Liver (tissue), 9 donors: Measurements from ENCODE around the gene CR1L. TPM values are rescaled to one million over a fixed set of nuclear protein-coding genes. Genes with fewer than 3 reads are reported as not detected.

Experiments
- DNase-seq: peaks from one replicate; pipeline ENCODE4 v3.0.0-alpha.2; 2017; ENCODE audit warnings: low spot score
- H3K27ac ChIP-seq, 2 donors: one replicate each; pipeline ENCODE4 v1.7.0; 2013; ENCODE audit warnings: inconsistent platforms in 2 of 2, low read length in 2 of 2, control low read depth in 1 of 2, low read depth in 1 of 2, mild to moderate bottlenecking in 1 of 2
- H3K27me3 ChIP-seq, 4 donors: one replicate each; pipeline versions ENCODE4 v1.6.1 to v1.7.0; 2013; ENCODE audit warnings: low read length in 3 of 4, inconsistent platforms in 1 of 4, mild to moderate bottlenecking in 1 of 4, moderate library complexity in 1 of 4; ENCODE audit not compliant: control insufficient read depth in 4 of 4, insufficient read depth in 4 of 4
- H3K36me3 ChIP-seq, 4 donors: one replicate each; pipeline versions ENCODE4 v1.6.1 to v1.7.0; 2013; ENCODE audit warnings: low read length in 3 of 4, mild to moderate bottlenecking in 3 of 4, low read depth in 1 of 4, moderate library complexity in 1 of 4; ENCODE audit not compliant: control insufficient read depth in 4 of 4, insufficient read depth in 3 of 4
- H3K4me1 ChIP-seq, 4 donors: one replicate each; pipeline versions ENCODE4 v1.6.1 to v1.7.0; 2013; ENCODE audit warnings: low read length in 3 of 4, mild to moderate bottlenecking in 3 of 4, moderate library complexity in 1 of 4; ENCODE audit not compliant: control insufficient read depth in 4 of 4, insufficient read depth in 4 of 4
- H3K4me3 ChIP-seq, 3 donors: one replicate each; pipeline versions ENCODE4 v1.6.1 to v1.7.0; 2013; ENCODE audit warnings: low read length in 3 of 3, control low read depth in 1 of 3, low read depth in 1 of 3, mild to moderate bottlenecking in 1 of 3
- H3K9ac ChIP-seq, 2 donors: one replicate each; pipeline ENCODE4 v1.7.0; 2013; ENCODE audit warnings: low read length in 2 of 2, mild to moderate bottlenecking in 2 of 2, moderate library complexity in 2 of 2, control low read depth in 1 of 2, low read depth in 1 of 2
- H3K9me3 ChIP-seq, 4 donors: one replicate each; pipeline versions ENCODE4 v1.6.1 to v1.7.0; 2013; ENCODE audit warnings: low read length in 3 of 4; ENCODE audit not compliant: control insufficient read depth in 4 of 4
- CTCF ChIP-seq: fragments of 150-350 bp; IDR thresholded peaks from 2 replicates; pipeline ENCODE4 v1.5.1; 2017; ENCODE audit warnings: improper control_type of control experiment, low read depth, low read length; ENCODE audit not compliant: missing input control
- EGR1 ChIP-seq, 2 donors: IDR thresholded peaks; 2 replicates each; pipeline ENCODE4 v1.6.1; 2016 to 2018; ENCODE audit warnings: antibody characterized with exemption in 2 of 2, low read depth in 2 of 2
- FOXA2 ChIP-seq: IDR thresholded peaks from 2 replicates; pipeline ENCODE4 v1.6.1; 2016; ENCODE audit warnings: antibody characterized with exemption
- GABPA ChIP-seq, 2 donors: IDR thresholded peaks in 1 of 2; conservative IDR thresholded peaks in 1 of 2; 2 replicates each; pipeline ENCODE4 v1.6.1; 2016; ENCODE audit warnings: antibody characterized with exemption in 2 of 2, mild to moderate bottlenecking in 1 of 2, moderate library complexity in 1 of 2
- HNF4A ChIP-seq, 2 donors: conservative IDR thresholded peaks; 2 replicates each; pipeline ENCODE4 v1.6.1; 2016; ENCODE audit warnings: antibody characterized with exemption in 2 of 2, mild to moderate bottlenecking in 2 of 2
- HNF4G ChIP-seq: IDR thresholded peaks from 2 replicates; pipeline ENCODE4 v1.6.1; 2016; ENCODE audit warnings: antibody characterized with exemption
- JUND ChIP-seq, 2 donors: IDR thresholded peaks; 2 replicates each; pipeline ENCODE4 v1.6.1; 2016; ENCODE audit warnings: antibody characterized with exemption in 2 of 2
- MAX ChIP-seq: IDR thresholded peaks from 2 replicates; pipeline ENCODE4 v1.6.1; 2016; ENCODE audit warnings: antibody characterized with exemption
- NR2F2 ChIP-seq: IDR thresholded peaks from 2 replicates; pipeline ENCODE4 v1.6.1; 2016; ENCODE audit warnings: antibody characterized with exemption
- RAD21 ChIP-seq, 2 donors: IDR thresholded peaks; 2 replicates each; pipeline ENCODE4 v1.6.1; 2016; ENCODE audit warnings: antibody characterized with exemption in 2 of 2, mild to moderate bottlenecking in 2 of 2
- REST ChIP-seq: IDR thresholded peaks from 2 replicates; pipeline ENCODE4 v1.6.1; 2016; ENCODE audit warnings: antibody characterized with exemption, mild to moderate bottlenecking
- RXRA ChIP-seq, 2 donors: IDR thresholded peaks; 2 replicates each; pipeline ENCODE4 v1.6.1; 2017 to 2018; ENCODE audit warnings: antibody characterized with exemption in 2 of 2, mild to moderate bottlenecking in 1 of 2
- TAF1 ChIP-seq: conservative IDR thresholded peaks from 2 replicates; pipeline ENCODE4 v1.6.1; 2016; ENCODE audit warnings: antibody characterized with exemption, mild to moderate bottlenecking
- YY1 ChIP-seq: IDR thresholded peaks from 2 replicates; pipeline ENCODE4 v1.6.1; 2016; ENCODE audit warnings: antibody characterized with exemption, mild to moderate bottlenecking
- whole genome bisulfite sequencing: extraction: QIAGEN DNeasy Blood & Tissue Kit; methylation state at CpG from one replicate; pipeline ENCODE4 v1.1.7; 2013; 5-methylcytosine and 5-hydroxymethylcytosine counted together
- polyA plus RNA-seq, 2 donors: library from polyadenylated mRNA; stranded (reverse) in 1 of 2; unstranded in 1 of 2; fragments of 200-250 nt in 1 of 2; fragments of >200 nt in 1 of 2; fragmentation: Nextera tagmentation in 1 of 2; extraction: Ambion mirVana in 1 of 2; gene quantifications; one replicate each; pipeline versions ENCODE4 v1.2.1 to v1.2.3, GENCODE V29; 2013 to 2015
- total RNA-seq, 2 donors: library from RNA; depleted of rRNA; stranded (reverse); fragments of >200 nt; gene quantifications; one replicate each; pipeline ENCODE4 v1.2.3, GENCODE V29; 2014
- TF ChIP-seq, protein P1 (sequence below): IDR thresholded peaks from 2 replicates; pipeline ENCODE4 v1.6.1; 2016; ENCODE audit warnings: antibody characterized with exemption
- TF ChIP-seq, protein P2 (sequence below): IDR thresholded peaks from 2 replicates; pipeline ENCODE4 v1.6.1; 2016; ENCODE audit warnings: antibody characterized with exemption
- donor health status: healthy.
- donor health status: healthy.
- donor health status: healthy.
- donor health status: healthy.
- donor health status: healthy.

CR1L gene
- total and polyA plus RNA-seq, 4 donors, result 0.18 to 30.9 (median 0.42) TPM

- no peak for DNase-seq
- H3K4me1 ChIP-seq, result peaks cover 2 to 13% (median 5%) of the 10 kb centered on the region in 4 donors
- TF ChIP-seq HNF4G (no peak), REST (no peak), RAD21 (IDR thresholded peaks at IDR 0.05) (no peak), GABPA (IDR thresholded peaks at IDR 0.05 in 1 of 2, conservative IDR thresholded peaks at IDR 0.05 in 1 of 2) (no peak), FOXA2 (no peak), EGR1 (IDR thresholded peaks at IDR 0.05; ENCODE audit: low read depth in 2 of 2) (no peak)
- no peak overlapping the region for H3K4me3 ChIP-seq
- no peaks in the 10 kb centered on the region for H3K36me3 ChIP-seq
- no peak overlapping the region for H3K27ac ChIP-seq
- H3K9ac ChIP-seq, result no peak overlapping the region
- WGBS, result 78% methylated on average over 5 of the region's 5 CpGs
- H3K9me3 ChIP-seq, result no peaks in the 10 kb centered on the region
- H3K27me3 ChIP-seq, result no peaks in the 10 kb centered on the region
These were observed 4.3 kb downstream of the CR1L start for GRCh38 chr1:207649210-207649753.

DNA sequence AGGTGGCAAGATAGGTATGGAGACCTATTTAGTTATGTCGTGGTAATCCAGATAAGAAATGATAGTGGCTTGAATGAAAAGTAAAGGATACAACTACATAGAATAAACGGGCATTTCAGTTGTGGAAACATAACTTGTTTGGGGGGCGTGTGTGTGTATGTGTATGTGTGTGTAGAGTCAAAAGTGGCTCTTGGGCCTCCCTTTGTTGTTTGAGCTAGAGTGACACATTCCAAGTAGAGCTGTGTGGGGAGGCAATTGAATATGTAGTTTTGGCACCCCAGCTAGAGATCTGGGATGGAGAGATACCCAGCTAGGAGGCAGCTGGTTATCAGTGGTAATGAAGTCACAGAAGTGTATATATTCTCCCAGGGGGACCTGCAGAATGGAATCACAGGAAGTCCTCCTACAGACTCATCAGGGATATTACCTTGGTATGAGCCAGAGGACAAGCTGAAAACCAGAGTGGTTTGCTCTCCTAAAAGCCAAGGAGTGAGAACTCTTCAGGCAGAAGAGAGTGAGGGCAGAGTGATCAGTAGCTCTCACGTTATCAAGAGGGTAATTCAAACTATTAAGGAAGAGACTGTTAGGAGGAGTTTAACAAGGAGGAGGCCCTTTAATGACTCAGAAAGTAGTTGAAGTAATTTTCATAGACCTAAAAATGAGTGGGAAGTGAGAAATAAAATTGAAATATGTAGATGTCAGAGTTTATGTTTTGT is 5.1 kb downstream of the CR1L start:
- 88% methylated on average over 4 of the region's 4 CpGs for WGBS
- no peak for TF ChIP-seq MAX
- no peak for TF ChIP-seq TAF1
- no peak for TF ChIP-seq JUND (IDR thresholded peaks at IDR 0.05)
- TF ChIP-seq YY1, result no peak
- TF ChIP-seq, protein P1, sequence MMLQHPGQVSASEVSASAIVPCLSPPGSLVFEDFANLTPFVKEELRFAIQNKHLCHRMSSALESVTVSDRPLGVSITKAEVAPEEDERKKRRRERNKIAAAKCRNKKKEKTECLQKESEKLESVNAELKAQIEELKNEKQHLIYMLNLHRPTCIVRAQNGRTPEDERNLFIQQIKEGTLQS, result no peak
- TF ChIP-seq FOXA2, result no peak
- peaks cover 2 to 8% (median 4%) of the 10 kb centered on the region in 4 donors for H3K4me1 ChIP-seq
- no peak overlapping the region for H3K9ac ChIP-seq
- no peak overlapping the region for H3K27ac ChIP-seq
- no peaks in the 10 kb centered on the region for H3K36me3 ChIP-seq
- H3K4me3 ChIP-seq, result no peak overlapping the region
- H3K9me3 ChIP-seq, result no peaks in the 10 kb centered on the region
- no peaks in the 10 kb centered on the region for H3K27me3 ChIP-seq
- DNase-seq, result no peak

- H3K9me3 ChIP-seq, result no peaks in the 10 kb centered on the region
- no peaks in the 10 kb centered on the region for H3K27me3 ChIP-seq
- no peak for DNase-seq
- peaks cover 0 to 3% (median 0%) of the 10 kb centered on the region in 4 donors for H3K4me1 ChIP-seq
- H3K4me3 ChIP-seq, result no peak overlapping the region
- no peak overlapping the region for H3K27ac ChIP-seq
- H3K36me3 ChIP-seq, result no peaks in the 10 kb centered on the region
- no peak overlapping the region for H3K9ac ChIP-seq
- 95% methylated on average over 1 of the region's 1 CpG for WGBS
- TF ChIP-seq RAD21 (IDR thresholded peaks at IDR 0.05) (no peak), EGR1 (IDR thresholded peaks at IDR 0.05; ENCODE audit: low read depth in 2 of 2) (no peak), MAX (no peak), HNF4A (conservative IDR thresholded peaks at IDR 0.05) (no peak), CTCF (no peak), HNF4G (no peak), YY1 (no peak), TAF1 (no peak), FOXA2 (no peak), GABPA (IDR thresholded peaks at IDR 0.05 in 1 of 2, conservative IDR thresholded peaks at IDR 0.05 in 1 of 2) (no peak), JUND (IDR thresholded peaks at IDR 0.05) (no peak), NR2F2 (no peak), RXRA (IDR thresholded peaks at IDR 0.05) (no peak)
- TF ChIP-seq, protein P1, result no peak
- TF ChIP-seq, protein P2, sequence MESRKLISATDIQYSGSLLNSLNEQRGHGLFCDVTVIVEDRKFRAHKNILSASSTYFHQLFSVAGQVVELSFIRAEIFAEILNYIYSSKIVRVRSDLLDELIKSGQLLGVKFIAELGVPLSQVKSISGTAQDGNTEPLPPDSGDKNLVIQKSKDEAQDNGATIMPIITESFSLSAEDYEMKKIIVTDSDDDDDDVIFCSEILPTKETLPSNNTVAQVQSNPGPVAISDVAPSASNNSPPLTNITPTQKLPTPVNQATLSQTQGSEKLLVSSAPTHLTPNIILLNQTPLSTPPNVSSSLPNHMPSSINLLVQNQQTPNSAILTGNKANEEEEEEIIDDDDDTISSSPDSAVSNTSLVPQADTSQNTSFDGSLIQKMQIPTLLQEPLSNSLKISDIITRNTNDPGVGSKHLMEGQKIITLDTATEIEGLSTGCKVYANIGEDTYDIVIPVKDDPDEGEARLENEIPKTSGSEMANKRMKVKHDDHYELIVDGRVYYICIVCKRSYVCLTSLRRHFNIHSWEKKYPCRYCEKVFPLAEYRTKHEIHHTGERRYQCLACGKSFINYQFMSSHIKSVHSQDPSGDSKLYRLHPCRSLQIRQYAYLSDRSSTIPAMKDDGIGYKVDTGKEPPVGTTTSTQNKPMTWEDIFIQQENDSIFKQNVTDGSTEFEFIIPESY, result no peak
These were observed 6.7 kb downstream of the CR1L start for GRCh38 chr1:207651583-207651982.
